NCI-H146 (cell line): ENCODE measurements around the gene ZMYND12.
A peak's percentile ranks its signal among the peaks of the same experiment; 100 is the strongest.

Experiments
- DNase-seq: peaks from one replicate; lab custom pipeline; 2025; lab: John Stamatoyannopoulos, UW

The ZMYND12 gene

DNA sequence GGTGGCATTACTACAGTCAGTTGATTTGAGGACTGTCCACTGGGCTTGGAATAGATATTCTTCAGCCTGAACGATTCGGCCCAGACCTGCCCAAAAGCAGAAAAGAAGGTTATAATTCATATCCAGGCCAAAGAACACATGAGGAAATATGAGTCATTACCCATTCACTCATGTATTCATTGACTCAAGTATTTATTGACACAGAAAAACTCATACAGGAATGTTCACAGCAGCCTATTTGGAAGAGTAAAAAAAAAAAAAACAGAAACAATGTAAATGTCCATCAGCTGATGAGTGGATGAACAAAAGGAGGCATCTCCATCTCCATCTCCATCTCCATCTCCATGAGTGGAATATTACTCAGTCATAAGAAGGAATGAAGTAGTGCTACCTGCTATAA lies 15.9 kb downstream of the ZMYND12 start:
- DNase-seq, result no peak

- DNase-seq, result no peak
Measured at GRCh38 chr1:42434340-42434739, 21.5 kb downstream of the ZMYND12 start.

DNA sequence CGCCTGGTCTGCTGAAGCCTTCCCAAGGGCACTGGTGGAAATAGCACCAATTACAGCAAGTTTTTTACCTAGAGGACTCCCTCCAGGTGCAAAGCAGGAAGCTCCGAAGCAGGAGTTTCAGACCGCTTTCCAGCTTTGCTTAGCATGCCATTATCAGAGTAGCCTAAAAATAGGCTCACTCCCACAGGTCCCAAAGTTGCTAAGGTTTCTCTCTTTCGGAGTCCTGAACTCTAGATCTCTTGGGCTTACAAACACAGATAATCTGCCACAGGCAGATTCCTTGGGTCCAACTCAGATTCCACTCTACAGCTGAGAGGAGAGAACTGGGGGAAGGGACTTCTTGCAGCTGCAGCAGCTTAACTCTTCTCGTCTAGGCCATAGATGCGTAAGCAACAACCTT lies 22.5 kb downstream of the ZMYND12 start:
- no peak for DNase-seq

GRCh38 chr1:42432714-42433113 lies 23.1 kb downstream of the ZMYND12 start:
- no peak for DNase-seq

DNA sequence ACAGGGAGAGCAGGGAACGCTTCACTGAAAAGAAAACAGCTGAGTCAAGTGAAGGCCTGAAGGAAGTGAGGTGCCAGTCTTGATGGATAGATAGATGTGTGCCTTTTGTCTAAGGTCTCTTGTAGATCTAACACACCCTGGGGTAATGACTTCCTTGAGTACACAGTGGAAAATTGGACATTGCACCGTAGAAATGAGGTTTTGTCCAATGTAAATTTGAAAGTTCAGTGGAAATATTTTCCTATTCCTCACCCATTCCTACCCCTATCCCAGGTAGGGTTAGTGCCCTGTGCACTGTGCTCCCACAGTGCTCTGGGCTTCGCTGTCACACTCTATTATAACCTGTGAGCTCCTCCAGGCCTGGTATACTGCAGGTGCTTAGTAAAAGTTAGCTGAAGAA lies 24.3 kb downstream of the ZMYND12 start:
- no peak for DNase-seq

DNA sequence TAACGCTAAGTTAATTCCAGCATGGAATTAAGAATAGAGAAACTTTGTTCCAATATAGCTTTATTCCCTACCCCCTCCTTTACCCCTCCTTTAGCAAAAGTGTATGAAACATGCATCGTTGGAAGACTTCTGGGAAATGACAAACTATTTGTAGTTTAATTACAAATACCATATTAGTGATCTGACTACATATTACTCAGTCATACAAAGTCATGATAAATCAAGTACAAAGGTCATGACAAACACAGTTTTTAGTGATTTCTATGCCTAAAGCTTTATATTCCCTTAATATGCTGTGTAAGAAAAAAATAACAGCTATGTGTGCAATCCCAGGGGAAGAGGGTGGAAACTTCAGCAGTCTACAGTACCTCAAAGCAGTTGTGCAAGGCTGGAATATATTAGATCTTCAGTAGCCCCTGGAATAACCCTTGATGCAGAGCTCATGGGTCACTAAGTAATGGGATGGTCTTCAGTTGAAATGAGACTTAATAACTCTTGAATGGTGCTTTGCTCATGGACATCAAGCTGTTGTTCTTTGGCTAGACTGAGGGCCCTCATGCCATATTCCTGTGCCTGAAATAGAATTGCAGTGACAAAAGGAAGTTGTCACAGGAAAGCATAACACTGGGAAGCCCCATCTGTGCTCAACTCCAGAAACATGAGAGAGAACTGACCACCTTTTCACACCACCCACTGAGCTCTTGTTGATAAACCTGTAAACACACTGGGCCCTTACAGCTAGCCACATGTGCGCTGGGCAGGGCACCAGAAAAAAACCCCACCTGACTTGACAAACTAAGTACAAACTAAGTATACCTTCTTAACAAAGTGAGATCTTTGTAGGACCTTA lies 25.3 kb downstream of the ZMYND12 start:
- DNase-seq, result no peak

DNA sequence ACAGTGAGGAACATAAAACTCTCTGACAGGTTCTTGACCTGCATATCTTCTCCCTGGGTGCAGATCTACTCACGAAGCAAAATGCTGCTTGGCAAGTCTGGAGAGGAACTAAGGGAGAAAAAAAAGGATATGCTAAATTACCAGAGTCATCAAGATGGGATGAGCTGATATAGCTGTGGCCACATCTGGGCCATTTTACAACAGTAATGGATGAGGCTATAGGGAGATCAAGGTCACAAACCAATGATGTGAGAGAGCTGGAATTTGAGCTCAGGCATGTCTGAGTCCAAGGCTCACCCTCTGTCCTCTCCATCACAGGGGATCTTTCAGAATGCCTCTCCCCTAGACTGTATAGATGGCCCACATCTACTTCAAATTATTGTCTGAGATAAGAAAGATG lies 26.2 kb downstream of the ZMYND12 start:
- no peak for DNase-seq

- no peak for DNase-seq
Measured at GRCh38 chr1:42427240-42427639, 28.6 kb downstream of the ZMYND12 start.

GRCh38 chr1:42424201-42424600 lies 31.6 kb downstream of the ZMYND12 start:
- DNase-seq, result no peak

DNA sequence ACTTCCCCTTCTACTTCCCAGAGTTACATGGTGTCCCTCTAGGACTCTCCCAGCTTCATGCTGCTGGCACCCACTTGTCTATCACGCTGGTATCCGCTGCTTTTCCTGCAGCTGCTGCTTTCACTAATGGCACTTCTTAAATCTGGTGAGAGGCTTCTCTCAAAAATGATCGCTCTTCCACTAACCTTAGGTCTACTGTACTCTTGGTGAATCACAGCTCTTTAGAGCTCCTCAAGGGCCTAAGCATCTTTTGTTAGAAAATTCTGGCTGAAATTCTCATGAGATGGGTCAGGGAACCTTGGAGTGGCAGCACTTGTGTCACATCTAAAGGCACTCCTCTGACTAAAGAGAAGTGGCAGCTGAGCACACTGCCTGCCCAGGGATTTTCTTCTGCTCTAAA lies 32.1 kb downstream of the ZMYND12 start:
- no peak for DNase-seq

DNA sequence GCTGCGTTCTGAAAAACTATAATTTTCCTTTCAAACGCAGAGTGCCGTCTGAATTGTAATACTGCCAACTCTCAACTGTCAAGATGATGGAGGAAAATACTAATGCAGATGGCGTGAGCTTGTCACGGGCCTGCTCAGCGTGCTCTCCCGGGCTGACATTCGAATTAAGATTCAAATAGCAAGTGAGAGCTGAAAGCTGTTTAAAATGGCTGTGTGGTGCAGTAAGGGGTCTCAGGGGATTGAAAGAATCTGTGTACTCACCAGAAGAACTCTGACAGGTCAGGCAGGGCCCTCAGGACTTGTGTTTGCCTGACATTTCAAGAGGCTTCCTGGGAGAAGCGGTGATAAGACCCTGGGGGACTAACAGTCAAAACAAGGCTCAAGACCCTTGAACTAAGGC lies 33.1 kb downstream of the ZMYND12 start:
- DNase-seq, result no peak

GRCh38 chr1:42420911-42421585 lies 34.8 kb downstream of the ZMYND12 start:
- peak; percentile 34 for DNase-seq

DNA sequence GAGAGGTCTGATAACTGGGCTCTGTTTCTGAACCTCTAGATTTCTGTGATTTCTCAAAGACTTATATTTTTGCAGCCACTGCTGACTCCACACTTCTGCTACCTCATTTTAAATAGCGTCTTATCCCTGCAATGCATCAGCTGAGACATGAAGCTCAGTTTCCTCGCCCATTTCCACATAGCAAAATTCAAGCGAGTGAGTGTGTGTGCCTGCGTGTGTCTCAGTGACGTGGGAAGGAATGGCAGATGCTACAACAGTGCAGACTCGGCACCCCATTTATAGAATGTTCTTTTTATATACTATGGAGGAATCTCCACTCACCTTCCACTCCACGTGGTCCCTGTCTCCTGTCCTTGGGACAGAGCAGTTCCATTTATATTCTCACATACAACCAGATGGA lies 35.7 kb downstream of the ZMYND12 start:
- no peak for DNase-seq

DNA sequence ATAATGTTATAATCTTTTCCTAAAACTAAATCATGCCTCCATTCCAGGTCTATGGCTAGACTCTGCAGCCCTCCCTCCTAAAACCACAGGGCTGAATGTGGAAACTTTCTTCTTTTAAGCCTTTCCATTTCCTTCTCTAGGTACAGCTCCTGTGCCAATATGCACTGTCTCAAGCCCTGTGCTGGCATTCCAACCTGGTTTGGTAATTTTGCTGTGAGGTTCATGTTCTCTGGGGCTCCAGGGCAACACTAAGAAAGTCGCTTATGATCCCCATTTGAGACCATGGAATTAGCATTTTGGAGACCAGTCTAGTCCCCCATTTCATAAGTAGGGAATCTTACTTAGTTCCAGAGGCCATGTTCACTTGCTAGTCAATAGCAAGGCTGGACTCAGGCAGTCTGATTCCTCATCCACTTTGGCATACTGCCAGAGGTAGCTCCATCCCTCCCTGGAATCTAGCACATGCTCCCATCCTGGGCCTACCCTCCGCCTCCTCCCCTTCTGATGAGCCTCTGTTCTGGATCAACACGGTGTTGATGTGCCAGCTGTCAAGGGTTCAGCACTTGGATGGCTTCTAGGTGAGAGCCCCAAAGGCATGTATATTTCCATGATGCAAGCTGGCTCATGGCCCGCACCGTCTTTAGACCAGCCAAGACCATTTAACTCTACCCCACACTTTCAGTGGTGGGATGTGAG lies 36.5 kb downstream of the ZMYND12 start:
- DNase-seq, result no peak

DNA sequence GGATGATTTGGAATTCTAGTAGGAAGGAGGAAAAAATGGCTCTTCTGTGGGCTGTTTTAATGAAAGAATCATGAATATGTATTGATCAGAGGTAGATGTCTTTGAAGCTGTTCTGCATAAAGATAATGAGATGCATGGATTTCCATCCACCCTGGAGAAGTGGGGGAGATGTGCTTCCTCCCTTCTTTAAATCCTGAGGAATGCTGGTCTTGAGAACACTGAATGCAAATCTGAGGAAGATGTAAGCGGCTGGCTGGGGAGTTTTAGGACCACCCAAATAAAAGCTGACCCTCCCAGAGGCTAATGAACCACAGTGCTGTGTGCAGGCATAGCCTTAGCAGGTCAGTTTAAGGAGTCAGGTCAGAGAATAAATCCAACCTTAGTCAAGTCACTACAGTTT lies 37.3 kb downstream of the ZMYND12 start:
- DNase-seq, result no peak

DNA sequence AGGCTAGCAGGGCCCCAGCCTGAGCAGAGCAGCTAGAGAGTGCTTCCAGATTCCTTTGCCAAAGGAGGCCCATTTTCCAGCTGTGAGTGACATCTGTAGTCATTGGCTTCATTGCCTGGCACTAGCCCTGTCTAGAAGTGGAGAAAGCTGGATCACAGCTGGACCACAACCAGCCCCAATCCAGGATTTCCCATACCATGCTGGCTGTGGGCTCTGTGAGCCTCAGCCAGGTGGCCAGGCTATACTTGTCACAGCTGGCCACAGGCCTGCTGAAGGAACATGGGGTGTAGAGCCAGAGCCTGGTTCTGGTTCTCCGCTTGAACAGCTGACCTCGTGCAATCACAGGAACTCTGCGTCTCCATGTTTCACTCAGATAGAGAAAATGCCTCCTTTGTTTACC lies 38.7 kb downstream of the ZMYND12 start:
- DNase-seq, result no peak

- no peak for DNase-seq
Measured at GRCh38 chr1:42414551-42415496, 41.0 kb downstream of the ZMYND12 start.

GRCh38 chr1:42403880-42404400 lies 51.9 kb downstream of the ZMYND12 start:
- no peak for DNase-seq

DNA sequence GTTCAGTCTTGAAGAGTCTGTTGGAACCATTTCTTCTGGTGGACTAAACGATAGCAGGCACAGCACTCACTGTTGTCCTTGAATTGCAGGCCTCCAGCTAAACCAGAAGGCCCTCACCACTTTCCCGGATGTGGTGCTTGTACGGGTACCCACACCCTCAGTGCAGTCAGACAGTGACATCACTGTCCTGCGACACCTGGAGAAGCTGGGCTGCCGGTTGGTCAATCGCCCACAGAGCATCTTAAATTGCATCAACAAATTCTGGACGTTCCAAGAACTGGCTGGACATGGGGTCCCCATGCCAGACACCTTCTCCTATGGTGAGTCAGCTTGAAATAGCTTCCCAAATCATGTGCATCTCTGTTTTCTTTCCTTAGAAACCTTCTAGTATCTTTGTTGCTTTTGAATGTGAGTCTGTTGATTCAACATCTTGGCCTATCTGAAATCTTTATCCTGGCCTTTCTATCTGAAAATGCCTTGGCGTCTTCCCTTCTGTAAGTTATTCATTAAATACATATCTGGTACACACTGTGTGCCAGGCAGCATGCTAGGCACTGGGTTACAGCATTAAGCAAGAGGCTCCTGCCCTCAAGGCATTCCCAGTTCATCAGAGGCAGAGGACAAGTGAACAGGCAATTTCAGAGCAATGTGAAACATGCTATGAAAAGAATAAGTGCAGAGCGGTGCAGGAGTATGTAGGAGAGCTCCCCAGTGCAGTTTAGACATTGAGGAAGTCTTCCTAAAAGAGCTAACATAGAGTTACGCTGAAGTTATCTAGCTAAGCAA lies 56.3 kb downstream of the ZMYND12 start:
- no peak for DNase-seq

DNA sequence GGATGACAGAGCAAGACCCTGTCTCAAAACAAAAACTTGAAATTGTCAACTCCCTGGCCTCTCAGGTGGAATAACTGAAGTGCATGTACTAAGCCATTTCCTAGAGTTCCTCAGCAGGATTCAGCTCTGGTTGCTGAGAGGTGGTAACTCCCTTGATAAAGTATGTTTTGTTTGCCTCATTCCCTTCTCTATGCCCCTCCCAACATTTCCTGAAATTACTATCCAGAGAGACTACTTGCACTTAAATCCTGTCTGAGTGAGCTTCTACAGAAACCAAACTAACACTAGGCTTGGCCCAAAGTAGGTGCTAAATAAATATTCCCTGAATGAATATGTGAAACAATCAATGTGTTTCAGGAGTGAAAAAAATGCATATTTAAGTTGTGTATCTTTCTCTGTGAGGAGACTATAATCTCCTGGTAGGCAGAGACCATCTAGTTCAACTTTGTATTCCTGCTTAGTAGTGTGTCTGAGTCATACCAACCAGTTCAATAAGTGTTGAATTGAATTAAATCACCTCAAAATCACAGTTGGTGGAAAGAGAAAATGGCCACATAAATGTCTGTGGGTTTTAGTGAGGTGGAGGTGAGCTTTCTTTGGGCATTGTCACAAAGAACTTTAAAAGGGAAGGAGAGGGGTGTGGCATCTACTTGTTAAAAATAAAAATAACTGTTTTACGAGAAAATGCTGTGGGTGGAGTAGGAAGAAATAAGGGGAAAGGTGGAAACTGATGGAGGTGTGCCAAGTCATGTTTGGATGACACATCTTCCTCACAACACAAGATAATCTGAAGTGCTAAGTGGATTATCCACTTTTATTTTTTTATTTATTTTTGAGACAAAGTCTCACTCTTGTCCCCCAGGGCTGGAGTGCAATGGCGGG lies 62.6 kb downstream of the ZMYND12 start:
- no peak for DNase-seq
